Measurements from ENCODE around the gene SLC37A1.

DNA sequence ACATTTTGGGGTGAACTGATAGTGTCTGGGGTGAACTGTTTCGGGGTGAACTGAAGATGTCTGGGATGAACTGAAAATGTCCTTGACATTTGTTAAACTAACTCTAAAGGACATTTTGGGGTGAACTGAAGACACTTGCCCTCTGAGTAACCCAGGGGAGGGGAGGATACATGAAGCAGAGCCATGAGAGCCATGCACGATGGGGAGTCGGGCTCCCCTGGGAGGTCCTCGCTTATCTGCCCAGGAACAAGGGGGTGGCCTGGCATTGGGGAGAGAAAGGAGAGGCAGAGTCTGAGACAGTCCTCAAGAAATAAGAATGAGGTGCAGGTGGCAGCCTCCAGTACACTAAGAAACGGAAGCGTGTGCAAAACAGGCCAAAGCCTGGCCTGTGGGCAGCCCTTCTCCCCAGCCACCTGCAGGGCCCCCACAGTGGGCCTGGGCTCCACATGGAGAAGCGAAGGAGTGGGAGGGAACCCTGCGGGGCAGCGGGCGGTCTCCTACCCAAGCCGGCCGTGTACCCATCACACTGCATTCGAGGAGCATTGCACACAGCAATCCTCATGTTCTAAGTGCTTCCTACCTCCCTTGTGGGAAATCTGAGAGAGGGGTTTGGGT lies 41.8 kb upstream of the SLC37A1 start:
- TF ChIP-seq, protein P1, sequence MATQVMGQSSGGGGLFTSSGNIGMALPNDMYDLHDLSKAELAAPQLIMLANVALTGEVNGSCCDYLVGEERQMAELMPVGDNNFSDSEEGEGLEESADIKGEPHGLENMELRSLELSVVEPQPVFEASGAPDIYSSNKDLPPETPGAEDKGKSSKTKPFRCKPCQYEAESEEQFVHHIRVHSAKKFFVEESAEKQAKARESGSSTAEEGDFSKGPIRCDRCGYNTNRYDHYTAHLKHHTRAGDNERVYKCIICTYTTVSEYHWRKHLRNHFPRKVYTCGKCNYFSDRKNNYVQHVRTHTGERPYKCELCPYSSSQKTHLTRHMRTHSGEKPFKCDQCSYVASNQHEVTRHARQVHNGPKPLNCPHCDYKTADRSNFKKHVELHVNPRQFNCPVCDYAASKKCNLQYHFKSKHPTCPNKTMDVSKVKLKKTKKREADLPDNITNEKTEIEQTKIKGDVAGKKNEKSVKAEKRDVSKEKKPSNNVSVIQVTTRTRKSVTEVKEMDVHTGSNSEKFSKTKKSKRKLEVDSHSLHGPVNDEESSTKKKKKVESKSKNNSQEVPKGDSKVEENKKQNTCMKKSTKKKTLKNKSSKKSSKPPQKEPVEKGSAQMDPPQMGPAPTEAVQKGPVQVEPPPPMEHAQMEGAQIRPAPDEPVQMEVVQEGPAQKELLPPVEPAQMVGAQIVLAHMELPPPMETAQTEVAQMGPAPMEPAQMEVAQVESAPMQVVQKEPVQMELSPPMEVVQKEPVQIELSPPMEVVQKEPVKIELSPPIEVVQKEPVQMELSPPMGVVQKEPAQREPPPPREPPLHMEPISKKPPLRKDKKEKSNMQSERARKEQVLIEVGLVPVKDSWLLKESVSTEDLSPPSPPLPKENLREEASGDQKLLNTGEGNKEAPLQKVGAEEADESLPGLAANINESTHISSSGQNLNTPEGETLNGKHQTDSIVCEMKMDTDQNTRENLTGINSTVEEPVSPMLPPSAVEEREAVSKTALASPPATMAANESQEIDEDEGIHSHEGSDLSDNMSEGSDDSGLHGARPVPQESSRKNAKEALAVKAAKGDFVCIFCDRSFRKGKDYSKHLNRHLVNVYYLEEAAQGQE (IDR thresholded peaks at IDR 0.05; ENCODE audit: insufficient read depth in 1 of 2, low read depth in 2 of 2, low read length in 2 of 2) = no peak
- no peak for TF ChIP-seq POLR2AphosphoS5 (IDR thresholded peaks at IDR 0.05; ENCODE audit: low read depth, low read length)
